H1 (cell line): ENCODE data around the gene PTS. TPM values are rescaled to one million over a fixed set of nuclear protein-coding genes. Genes with fewer than 3 reads are reported as not detected.

Source experiments
- CTCF ChIA-PET: fragments of 300-600 bp; sonication (Branson Sonifier 250); formaldehyde crosslinking; loops from one replicate; lab custom pipeline; 2021; ENCODE audit not compliant: partially characterized antibody; lab: Charles Lee
- POLR2A ChIA-PET: fragments of 300-600 bp; sonication (Branson Sonifier 250); formaldehyde crosslinking; loops from one replicate; lab custom pipeline; 2021; ENCODE audit warnings: inconsistent platforms; ENCODE audit not compliant: partially characterized antibody; lab: Charles Lee
- DNase-seq, 2 experiments: peaks; one replicate each; pipeline versions ENCODE4 v3.0.0 to v3.0.0-alpha.2; 2010 to 2022; ENCODE audit warnings: low spot score in 2 of 2, low read depth in 1 of 2, mixed read lengths in 1 of 2
- FAIRE-seq: peaks from 2 replicates; lab custom pipeline; 2011; peaks lifted over from hg19 to GRCh38; lab: Jason Lieb, UNC
- H2AFZ ChIP-seq: 2 replicates; pipeline ENCODE4 v1.8.1; 2012; ENCODE audit warnings: low read length, inconsistent platforms
- H2AK5ac ChIP-seq: 2 replicates; pipeline ENCODE4 v1.6.1; 2013; ENCODE audit warnings: low read depth, low read length
- H2BK120ac ChIP-seq: replicated peaks from 2 replicates; pipeline ENCODE3; 2013; ENCODE audit warnings: low read depth, low read length, inconsistent platforms
- H2BK12ac ChIP-seq: 2 replicates; pipeline ENCODE4 v1.6.1; 2013; ENCODE audit warnings: low read depth, low read length
- H2BK15ac ChIP-seq: 2 replicates; pipeline ENCODE4 v1.6.1; 2013; ENCODE audit warnings: low read length
- H2BK20ac ChIP-seq: 2 replicates; pipeline ENCODE4 v1.6.1; 2013; ENCODE audit warnings: low read length
- H2BK5ac ChIP-seq: 2 replicates; pipeline ENCODE4 v1.6.1; 2013; ENCODE audit warnings: low read depth, low read length
- H3K14ac ChIP-seq: 2 replicates; pipeline ENCODE4 v1.6.1; 2013; ENCODE audit warnings: inconsistent platforms; ENCODE audit not compliant: insufficient read length
- H3K18ac ChIP-seq: 2 replicates; pipeline ENCODE4 v1.6.1; 2013; ENCODE audit warnings: low read length; ENCODE audit errors: extremely low read depth
- H3K23ac ChIP-seq: 2 replicates; pipeline ENCODE4 v1.6.1; 2013; ENCODE audit warnings: inconsistent platforms; ENCODE audit not compliant: insufficient read length
- H3K23me2 ChIP-seq: 2 replicates; pipeline ENCODE4 v1.6.1; 2013; ENCODE audit warnings: low read depth, low read length
- H3K27ac ChIP-seq: 2 replicates; pipeline ENCODE4 v1.6.1; 2011; ENCODE audit warnings: low read depth, low read length, inconsistent platforms
- H3K27me3 ChIP-seq, 4 experiments: replicated peaks in 1 of 4; 1 replicate in 1 of 4; 2 replicates in 3 of 4; pipeline versions ENCODE4 v1.6.1 to v1.8.1; 2011 to 2013; ENCODE audit warnings: low read length in 3 of 4, mild to moderate bottlenecking in 3 of 4, inconsistent platforms in 2 of 4, mixed read lengths in 2 of 4, moderate library complexity in 1 of 4; ENCODE audit not compliant: control insufficient read depth in 3 of 4, insufficient read depth in 3 of 4; ENCODE audit errors: extremely low read depth in 1 of 4
- H3K36me3 ChIP-seq, 4 experiments: 2 replicates each; pipeline versions ENCODE4 v1.6.1 to v1.8.1; 2011 to 2013; ENCODE audit warnings: mild to moderate bottlenecking in 4 of 4, low read length in 3 of 4, moderate library complexity in 2 of 4, control low read depth in 1 of 4, inconsistent platforms in 1 of 4; ENCODE audit not compliant: insufficient read depth in 4 of 4, control insufficient read depth in 2 of 4
- H3K4ac ChIP-seq: replicated peaks from 2 replicates; pipeline ENCODE3; 2013; ENCODE audit warnings: low read length, low read depth, mixed read lengths, inconsistent platforms; ENCODE audit not compliant: insufficient read length
- H3K4me1 ChIP-seq, 4 experiments: replicated peaks in 1 of 4; 1 replicate in 1 of 4; 2 replicates in 3 of 4; pipeline versions ENCODE4 v1.6.1 to v1.8.1; 2011 to 2013; ENCODE audit warnings: low read length in 3 of 4, inconsistent platforms in 2 of 4, mixed read lengths in 1 of 4; ENCODE audit not compliant: insufficient read depth in 4 of 4, control insufficient read depth in 3 of 4
- H3K4me2 ChIP-seq, 2 experiments: 2 replicates each; pipeline versions ENCODE4 v1.6.1 to v1.8.1; 2011 to 2013; ENCODE audit warnings: low read depth in 2 of 2, low read length in 2 of 2, control low read depth in 1 of 2, inconsistent platforms in 1 of 2, mild to moderate bottlenecking in 1 of 2; ENCODE audit not compliant: insufficient read depth in 1 of 2
- H3K4me3 ChIP-seq, 4 experiments: fragments of 200-600, 300-600 bp in 1 of 4; sonication (generic), shearing (Covaris generic), sonication (Bioruptor Twin) in 1 of 4; 2 replicates each; pipeline versions ENCODE4 v1.5.1 to v1.8.1; 2011 to 2016; ENCODE audit warnings: low read length in 4 of 4, low read depth in 3 of 4, control low read depth in 2 of 4, inconsistent platforms in 2 of 4, mild to moderate bottlenecking in 2 of 4, mixed read lengths in 1 of 4, moderate library complexity in 1 of 4; ENCODE audit not compliant: insufficient read depth in 2 of 4; ENCODE audit errors: extremely low read depth in 1 of 4
- H3K56ac ChIP-seq: replicated peaks from 2 replicates; pipeline ENCODE3; 2013; ENCODE audit warnings: low read depth, mild to moderate bottlenecking, mixed read lengths, low read length, inconsistent platforms; ENCODE audit not compliant: insufficient read length
- H3K79me1 ChIP-seq: 2 replicates; pipeline ENCODE4 v1.6.1; 2013; ENCODE audit warnings: low read depth, low read length, control low read depth
- H3K79me2 ChIP-seq, 2 experiments: 2 replicates each; pipeline versions ENCODE4 v1.6.1 to v1.8.1; 2012 to 2013; ENCODE audit warnings: low read length in 2 of 2, mild to moderate bottlenecking in 2 of 2, inconsistent platforms in 1 of 2; ENCODE audit not compliant: insufficient read depth in 2 of 2, control insufficient read depth in 1 of 2
- H3K9ac ChIP-seq, 4 experiments: replicated peaks in 1 of 4; 1 replicate in 1 of 4; 2 replicates in 3 of 4; pipeline versions ENCODE4 v1.6.1 to v1.8.1; 2011 to 2013; ENCODE audit warnings: low read depth in 3 of 4, low read length in 3 of 4, control low read depth in 2 of 4, mild to moderate bottlenecking in 2 of 4, moderate library complexity in 2 of 4, inconsistent platforms in 1 of 4; ENCODE audit errors: extremely low read depth in 1 of 4
- H3K9me3 ChIP-seq, 2 experiments: 2 replicates each; pipeline versions ENCODE4 v1.6.1 to v1.8.1; 2012 to 2013; ENCODE audit warnings: mild to moderate bottlenecking in 2 of 2, moderate library complexity in 2 of 2, control low read depth in 1 of 2, inconsistent platforms in 1 of 2, low read depth in 1 of 2, low read length in 1 of 2, mixed read lengths in 1 of 2; ENCODE audit not compliant: insufficient read depth in 2 of 2
- H4K20me1 ChIP-seq, 2 experiments: replicated peaks in 1 of 2; 2 replicates each; pipeline versions ENCODE3 to v1.8.1; 2011 to 2013; ENCODE audit warnings: inconsistent platforms in 2 of 2, low read length in 2 of 2, mild to moderate bottlenecking in 1 of 2; ENCODE audit not compliant: insufficient read depth in 2 of 2, control insufficient read depth in 1 of 2
- H4K5ac ChIP-seq: 2 replicates; pipeline ENCODE4 v1.6.1; 2013; ENCODE audit warnings: low read length, low read depth, mixed read lengths, inconsistent platforms; ENCODE audit not compliant: insufficient read length
- H4K8ac ChIP-seq: 2 replicates; pipeline ENCODE4 v1.8.0; 2013; ENCODE audit warnings: mild to moderate bottlenecking, moderate library complexity, low read length, inconsistent platforms; ENCODE audit not compliant: insufficient read depth; ENCODE audit errors: extremely low read depth
- H4K91ac ChIP-seq: replicated peaks from 2 replicates; pipeline ENCODE3; 2013; ENCODE audit warnings: low read length, mixed read lengths, inconsistent platforms; ENCODE audit not compliant: insufficient read length
- BACH1 ChIP-seq: IDR thresholded peaks from 2 replicates; pipeline ENCODE4 v1.6.1; 2012; ENCODE audit warnings: low read length, improper control_type of control experiment
- BRCA1 ChIP-seq: IDR thresholded peaks from 2 replicates; pipeline ENCODE4 v1.6.1; 2012; ENCODE audit warnings: low read depth, low read length, improper control_type of control experiment
- CHD1 ChIP-seq: IDR thresholded peaks from 2 replicates; pipeline ENCODE4 v1.6.1; 2012; ENCODE audit warnings: low read depth, low read length, improper control_type of control experiment
- CTCF ChIP-seq, 3 experiments: IDR thresholded peaks; 1 replicate in 2 of 3; 2 replicates in 1 of 3; pipeline versions ENCODE4 v1.5.1 to v1.6.1; 2011; ENCODE audit warnings: low read length in 3 of 3, mild to moderate bottlenecking in 3 of 3, inconsistent platforms in 2 of 3, low read depth in 1 of 3, moderate library complexity in 1 of 3; ENCODE audit not compliant: insufficient read depth in 1 of 3; ENCODE audit errors: control extremely low read depth in 1 of 3
- KDM1A ChIP-seq: fragments of 200-600, 300-600 bp; sonication (generic); IDR thresholded peaks from 2 replicates; pipeline ENCODE4 v1.7.1; 2016; ENCODE audit warnings: mild to moderate bottlenecking, low read length, borderline replicate concordance
- NRF1 ChIP-seq: IDR thresholded peaks from 2 replicates; pipeline ENCODE4 v1.6.1; 2011; ENCODE audit warnings: mild to moderate bottlenecking, low read depth, low read length, improper control_type of control experiment
- TBP ChIP-seq: IDR thresholded peaks from 2 replicates; pipeline ENCODE4 v1.6.1; 2011; ENCODE audit warnings: low read depth, low read length, improper control_type of control experiment
- TEAD4 ChIP-seq: IDR thresholded peaks from 2 replicates; pipeline ENCODE4 v1.6.1; 2012; ENCODE audit warnings: low read depth, low read length, inconsistent platforms, mixed read lengths
- whole genome bisulfite sequencing, 2 experiments: shearing (Covaris generic) in 1 of 2; methylation state at CpG; one replicate each; pipeline versions ENCODE4 v1.1.6 to v1.1.7; 2013 to 2015; ENCODE audit warnings: low lambda C conversion rate in 2 of 2, mixed read lengths in 2 of 2, inconsistent platforms in 1 of 2, low coverage in 1 of 2, missing lambda C conversion rate in 1 of 2; ENCODE audit not compliant: insufficient replicate concordance in 2 of 2, insufficient coverage in 1 of 2, insufficient read length in 1 of 2; ENCODE audit errors: extremely low coverage in 1 of 2, missing lambda C conversion rate in 1 of 2; 5-methylcytosine and 5-hydroxymethylcytosine counted together
- polyA plus RNA-seq, 7 experiments: library from polyadenylated mRNA; depleted of rRNA in 3 of 7; stranded (reverse) in 5 of 7; unstranded in 2 of 7; fragments of >200 nt in 5 of 7; fragments of 200-250 nt in 2 of 7; gene quantifications; 1 replicate in 5 of 7; 2 replicates in 1 of 7; 4 replicates in 1 of 7; pipeline versions ENCODE4 v1.2.1 to v1.2.3, GENCODE V29; 2011 to 2013; ENCODE audit warnings: missing spikeins in 2 of 7, mixed read lengths in 2 of 7
- total RNA-seq: library from RNA; stranded (reverse); fragmentation: NEBNext Ultra II Directional; extraction: Animal tissue kit (Norgen Biotek cat#: 25700); gene quantifications from 2 replicates; pipeline ENCODE4 v1.2.1, GENCODE V29; 2021

PTS gene
- total and polyA plus RNA-seq, 2 of the 8 experiments (the other 6 are each of a cell fraction or from before 2014, with no cell fraction given): 18.3 to 25.9 TPM

- H2BK120ac ChIP-seq: no peak within 1 kb of the TSS
- no peaks in the 10 kb centered on the region for H3K23me2 ChIP-seq
- no peak within 1 kb of the TSS for H3K4me2 ChIP-seq
- H3K56ac ChIP-seq: no peak within 1 kb of the TSS
- H2BK12ac ChIP-seq: no peak within 1 kb of the TSS
- no peak for FAIRE-seq
- H2BK5ac ChIP-seq: no peak within 1 kb of the TSS
- H3K27me3 ChIP-seq: 0 out of 7 replicates have a peak, but pooled peaks cover 0 to 3% (median 0%) of the 10 kb centered on the region in 4 experiments
- no peak for TF ChIP-seq TBP
- TF ChIP-seq BRCA1: no peak
- TF ChIP-seq CHD1: no peak
- no peak for TF ChIP-seq NRF1
- no peak for TF ChIP-seq CTCF (IDR thresholded peaks at IDR 0.05; ENCODE audit: control extremely low read depth in 1 of 3, insufficient read depth in 1 of 3, low read depth in 1 of 3, low read length in 3 of 3)
- no peak for TF ChIP-seq TEAD4
- no peak for TF ChIP-seq KDM1A
- TF ChIP-seq BACH1: no peak
- no peak within 1 kb of the TSS for H3K27ac ChIP-seq
- H3K36me3 ChIP-seq: no peaks in the 10 kb centered on the region
- H3K79me1 ChIP-seq: no peaks in the 10 kb centered on the region
- no peak for DNase-seq
- no peak within 1 kb of the TSS for H2BK20ac ChIP-seq
- no peak within 1 kb of the TSS for H3K9ac ChIP-seq
- H3K4ac ChIP-seq: no peak within 1 kb of the TSS
- H4K20me1 ChIP-seq: no peaks in the 10 kb centered on the region
- no peak within 1 kb of the TSS for H4K91ac ChIP-seq
- no peak within 1 kb of the TSS for H4K5ac ChIP-seq
- H2AFZ ChIP-seq: no peak within 1 kb of the TSS
- no peaks in the 10 kb centered on the region for H3K79me2 ChIP-seq
- no peak within 1 kb of the TSS for H3K23ac ChIP-seq
- no peak within 1 kb of the TSS for H3K4me3 ChIP-seq
- WGBS, 2 experiments: 84% methylated on average over 2 of the region's 2 CpGs; no CpG with 5 or more reads in 1 of the 2 experiments
- no peak within 1 kb of the TSS for H3K18ac ChIP-seq
- H4K8ac ChIP-seq: no peak within 1 kb of the TSS
- no peaks in the 10 kb centered on the region for H3K9me3 ChIP-seq
- CTCF ChIA-PET: no interaction called here
- H2BK15ac ChIP-seq: no peak within 1 kb of the TSS
- no peak within 1 kb of the TSS for H3K14ac ChIP-seq
- no peak within 1 kb of the TSS for H2AK5ac ChIP-seq
- POLR2A ChIA-PET: no interaction called here
- no peaks in the 10 kb centered on the region for H3K4me1 ChIP-seq
Observed at GRCh38 chr11:112260490-112260889, 34.3 kb downstream of the PTS start, which contains the start of gene PLET1. Gene PLET1, minus strand, starts transcription at chr11:112260860. Its CDS starts 271 bp downstream, at chr11:112260589.
